GM19099 (cell line): ENCODE results near the gene BMAL2.

Experiments used
- POLR2A ChIP-seq: IDR thresholded peaks from 3 replicates; pipeline ENCODE4 v1.6.1; 2011; ENCODE audit warnings: low read depth; ENCODE audit not compliant: insufficient read length; ENCODE audit errors: extremely low read depth

The BMAL2 gene

GRCh38 chr12:27361372-27361771 lies 28.7 kb downstream of the BMAL2 start:
- TF ChIP-seq POLR2A, result no peak

- no peak for TF ChIP-seq POLR2A
Measured at GRCh38 chr12:27366621-27367020, 34.0 kb downstream of the BMAL2 start.

- TF ChIP-seq POLR2A, result no peak
Measured at GRCh38 chr12:27367078-27367477, 34.4 kb downstream of the BMAL2 start.

GRCh38 chr12:27382171-27382795 lies 49.6 kb downstream of the BMAL2 start:
- TF ChIP-seq POLR2A, result no peak
